Kidney (tissue), 14 donors: ENCODE measurements around the gene ZNF664. TPM values are rescaled to one million over a fixed set of nuclear protein-coding genes. Genes with fewer than 3 reads are reported as not detected.

Experiments
- DNase-seq, 5 donors: peaks; one replicate each; pipeline ENCODE4 v3.0.0-alpha.2; 2013 to 2020
- FAIRE-seq: peaks from 2 replicates; lab custom pipeline; 2012; peaks lifted over from hg19 to GRCh38; lab: Jason Lieb, UNC
- H3K27ac ChIP-seq, 2 donors: one replicate each; pipeline ENCODE4 v1.7.0; 2013; ENCODE audit warnings: low read depth in 2 of 2, low read length in 2 of 2, inconsistent platforms in 1 of 2
- H3K27me3 ChIP-seq: one replicate; pipeline ENCODE4 v1.7.1; 2013; ENCODE audit warnings: low read length, inconsistent platforms; ENCODE audit not compliant: control insufficient read depth, insufficient read depth
- H3K36me3 ChIP-seq, 3 donors: one replicate each; pipeline versions ENCODE4 v1.7.0 to v1.7.1; 2013; ENCODE audit warnings: low read length in 3 of 3, control low read depth in 1 of 3, inconsistent platforms in 1 of 3; ENCODE audit not compliant: insufficient read depth in 3 of 3, control insufficient read depth in 2 of 3
- H3K4me1 ChIP-seq, 3 donors: one replicate each; pipeline versions ENCODE4 v1.7.0 to v1.7.1; 2013; ENCODE audit warnings: low read length in 3 of 3, inconsistent platforms in 1 of 3, low read depth in 1 of 3; ENCODE audit not compliant: control insufficient read depth in 2 of 3, insufficient read depth in 2 of 3
- H3K4me3 ChIP-seq, 3 donors: one replicate each; pipeline versions ENCODE4 v1.7.0 to v1.8.1; 2013; ENCODE audit warnings: low read length in 3 of 3, control low read depth in 1 of 3, inconsistent platforms in 1 of 3
- H3K9ac ChIP-seq, 3 donors: one replicate each; pipeline versions ENCODE4 v1.7.0 to v1.7.1; 2013; ENCODE audit warnings: low read length in 3 of 3, control low read depth in 1 of 3, inconsistent platforms in 1 of 3
- H3K9me3 ChIP-seq, 3 donors: one replicate each; pipeline versions ENCODE4 v1.7.0 to v1.7.1; 2013; ENCODE audit warnings: low read length in 3 of 3, control low read depth in 1 of 3, inconsistent platforms in 1 of 3; ENCODE audit not compliant: control insufficient read depth in 2 of 3, insufficient read depth in 1 of 3
- CTCF ChIP-seq: IDR thresholded peaks from 3 replicates; pipeline ENCODE4 v1.5.1; 2012; ENCODE audit warnings: mild to moderate bottlenecking, moderate library complexity, borderline replicate concordance; ENCODE audit not compliant: insufficient read depth; ENCODE audit errors: extremely low read depth
- intact Hi-C: fragments of 100-400 bp; cut with DNase I; formaldehyde crosslinking; loops from one replicate; pipeline ENCODE4 v1.11.1; 2022
- polyA plus RNA-seq: library from polyadenylated mRNA; stranded (reverse); fragments of 350-450 nt; fragmentation: Illumina TruSeq; extraction: RNeasy Lipid Tissue Mini Kit (QIAGEN cat#74804); gene quantifications from one replicate; pipeline ENCODE4 v1.2.3, GENCODE V29; 2014; ENCODE audit warnings: low read depth, low replicate concordance; ENCODE audit not compliant: insufficient read depth
- total RNA-seq: library from RNA; stranded (reverse); fragmentation: NEBNext Ultra II Directional; extraction: Animal tissue kit (Norgen Biotek cat#: 25700); gene quantifications from one replicate; pipeline ENCODE4 v1.2.1, GENCODE V29; 2021
- donor health status: control.
- donor health status: control.
- donor health status: control.
- donor health status: control.
- donor health status: control.
- donor health status: DM: yes; HTN: yes; CAD: no.
- donor health status: Normal renal cell carcinoma (clear cell type).

Gene ZNF664
- total and polyA plus RNA-seq, 2 donors from 2014 or later = 44.9 to 104 TPM

DNA sequence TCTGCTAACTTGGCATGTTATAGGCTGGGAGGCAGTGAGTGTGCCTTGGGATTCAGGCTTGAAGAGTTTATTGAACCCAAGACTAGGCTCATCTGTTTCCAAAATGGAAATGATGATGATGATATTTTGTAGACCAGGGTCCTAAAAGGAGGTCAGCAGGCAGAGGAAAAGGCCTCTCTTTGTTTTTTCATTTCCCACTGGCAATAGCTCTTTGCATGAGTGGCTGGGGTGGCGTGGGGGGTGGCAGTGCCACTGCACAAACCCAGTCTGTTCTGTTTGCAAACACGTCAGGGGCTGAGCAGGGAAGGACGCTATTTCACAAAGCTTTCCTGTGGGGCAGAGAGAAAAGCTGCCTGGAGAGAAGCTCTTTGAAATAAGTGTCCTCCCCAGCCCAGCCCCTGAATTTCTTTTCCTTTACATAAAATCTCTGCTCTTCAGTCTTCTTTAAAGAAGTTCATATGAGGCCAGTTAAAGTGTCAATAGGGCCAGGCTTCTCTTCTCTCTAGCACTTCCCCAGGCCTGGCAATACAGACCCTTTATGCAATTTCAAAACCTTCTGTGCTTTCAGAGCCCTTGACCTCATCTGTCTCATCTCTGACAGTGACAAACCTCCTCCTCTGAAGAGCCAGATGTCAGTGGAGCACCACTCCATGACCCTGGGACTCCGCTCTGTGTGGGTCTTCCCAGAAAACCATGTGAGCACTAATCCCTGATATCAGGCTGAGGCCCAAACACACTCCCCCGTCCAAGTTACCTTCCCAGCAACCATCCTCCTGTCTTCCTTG is 72.8 kb downstream of the ZNF664 start:
- intact Hi-C loops = no loop called here
- H3K27me3 ChIP-seq = no peaks in the 10 kb centered on the region
- no peaks in the 10 kb centered on the region for H3K36me3 ChIP-seq
- no peak for TF ChIP-seq CTCF
- H3K4me1 ChIP-seq = peaks cover 0 to 2% (median 0%) of the 10 kb centered on the region in 3 donors
- H3K9me3 ChIP-seq = peaks cover 0 to 11% (median 5%) of the 10 kb centered on the region in 3 donors
- H3K4me3 ChIP-seq = no peak overlapping the region
- H3K27ac ChIP-seq = no peak overlapping the region
- no peak overlapping the region for H3K9ac ChIP-seq
- DNase-seq (no peak), FAIRE-seq (no peak)

GRCh38 chr12:124046456-124046740 is 73.4 kb downstream of the ZNF664 start:
- no peak for FAIRE-seq
- Histone ChIP-seq H3K9me3 (peaks cover 0 to 11% (median 5%) of the 10 kb centered on the region in 3 donors), H3K4me3 (no peak overlapping the region), H3K27me3 (no peaks in the 10 kb centered on the region), H3K27ac (no peak overlapping the region), H3K4me1 (peaks cover 0 to 2% (median 0%) of the 10 kb centered on the region in 3 donors), H3K9ac (no peak overlapping the region), H3K36me3 (no peaks in the 10 kb centered on the region)
- intact Hi-C loops = no loop called here
- TF ChIP-seq CTCF = no peak
- no peak for DNase-seq

DNA sequence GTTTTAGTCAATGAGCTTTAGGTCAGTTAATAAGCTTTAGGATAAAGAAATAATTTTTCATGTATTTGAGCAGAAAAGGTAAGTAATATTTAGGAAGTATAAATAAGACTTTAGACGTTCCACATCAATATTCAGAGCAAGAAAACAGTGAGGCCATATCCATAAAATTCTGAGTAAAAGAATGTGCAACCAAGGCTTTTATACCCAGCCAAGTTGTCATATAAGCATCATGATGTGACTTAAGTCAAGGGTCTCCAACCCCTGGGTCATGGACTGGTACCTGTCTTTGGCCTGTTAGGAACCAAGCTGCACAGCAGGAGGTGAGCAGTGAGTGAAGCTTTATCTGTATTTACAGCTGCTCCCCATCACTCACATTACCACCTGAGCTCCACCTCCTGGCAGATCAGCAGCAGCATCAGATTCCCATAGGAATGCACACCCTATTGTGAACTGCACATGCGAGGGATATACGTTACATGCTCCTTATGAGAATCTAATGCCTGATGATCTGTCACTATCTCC is 74.1 kb downstream of the ZNF664 start:
- DNase-seq = no peak
- Histone ChIP-seq H3K27ac (no peak overlapping the region), H3K27me3 (no peaks in the 10 kb centered on the region), H3K4me1 (peaks cover 0 to 2% (median 0%) of the 10 kb centered on the region in 3 donors), H3K9me3 (peaks cover 0 to 11% (median 5%) of the 10 kb centered on the region in 3 donors), H3K36me3 (no peaks in the 10 kb centered on the region), H3K4me3 (no peak overlapping the region), H3K9ac (no peak overlapping the region)
- FAIRE-seq = no peak
- intact Hi-C loops = no loop called here
- TF ChIP-seq CTCF = no peak
